GDM1 (cell line): ENCODE results near the gene DHCR7.

Experiments
- DNase-seq: peaks from one replicate; lab custom pipeline; 2025; lab: John Stamatoyannopoulos, UW

Gene DHCR7

GRCh38 chr11:71410363-71410966, 37.7 kb downstream of the DHCR7 start:
- DNase-seq, result no peak

DNA sequence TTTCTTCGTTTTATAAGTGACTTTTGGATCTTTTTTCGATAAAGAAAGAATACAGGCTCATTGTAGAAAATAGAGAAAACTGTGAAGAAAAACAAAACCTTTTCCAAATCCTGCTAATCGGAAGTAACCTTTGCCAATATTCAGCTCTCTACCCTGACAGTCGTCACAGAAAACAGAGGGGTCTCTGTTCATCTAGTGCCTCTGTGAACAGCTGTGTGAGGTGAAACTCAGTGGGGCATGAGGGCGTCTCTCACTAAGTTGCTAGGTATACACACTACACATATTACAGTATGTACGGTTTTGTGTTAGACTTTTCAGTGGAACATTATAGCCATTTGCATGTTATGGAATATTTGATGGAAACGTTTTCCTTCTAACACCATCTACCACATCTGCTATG, 39.4 kb downstream of the DHCR7 start:
- no peak for DNase-seq

GRCh38 chr11:71407356-71407755, 40.8 kb downstream of the DHCR7 start:
- no peak for DNase-seq

- no peak for DNase-seq
These were observed 41.5 kb downstream of the DHCR7 start for GRCh38 chr11:71406681-71407080.

DNA sequence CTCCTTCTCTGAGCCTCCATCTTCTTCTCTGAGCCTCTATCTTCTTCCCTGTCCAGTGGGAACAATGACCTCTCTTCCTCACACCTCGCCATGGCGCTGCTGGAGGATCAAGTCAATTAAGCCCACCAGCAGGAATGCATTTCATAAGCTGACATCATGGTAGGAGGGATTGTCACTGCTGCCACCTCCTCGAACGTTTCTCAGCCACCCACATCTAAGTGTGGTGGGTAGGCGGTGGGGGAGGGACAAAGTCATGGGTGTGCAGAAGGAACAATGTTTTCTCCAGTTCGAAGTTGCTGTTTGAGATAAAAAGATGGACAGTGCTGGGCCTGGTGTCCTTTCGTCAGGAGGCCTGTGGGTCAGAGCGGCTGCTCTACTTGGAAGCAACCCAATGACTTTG, 44.0 kb downstream of the DHCR7 start:
- no peak for DNase-seq

DNA sequence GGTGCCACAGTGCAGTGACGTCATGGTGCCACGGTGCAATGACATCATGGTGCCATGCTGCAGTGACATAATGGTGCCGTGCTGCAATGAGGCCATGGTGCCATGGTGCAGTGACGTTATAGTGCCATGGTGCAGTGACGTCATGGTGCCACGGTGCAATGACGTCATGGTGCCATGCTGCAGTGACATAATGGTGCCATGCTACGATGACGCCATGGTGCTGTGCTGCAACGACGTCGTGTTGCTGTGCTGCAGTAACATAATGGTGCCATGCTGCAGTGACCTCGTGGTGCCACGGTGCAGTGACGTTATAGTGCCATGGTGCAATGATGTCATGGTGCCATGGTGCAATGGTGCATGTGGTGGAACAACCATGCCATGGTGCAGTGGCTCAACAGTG, 45.3 kb downstream of the DHCR7 start:
- DNase-seq, result no peak

- DNase-seq, result no peak
These were observed 48.0 kb downstream of the DHCR7 start for GRCh38 chr11:71400216-71400615.

GRCh38 chr11:71399341-71399740, 48.9 kb downstream of the DHCR7 start:
- no peak for DNase-seq

DNA sequence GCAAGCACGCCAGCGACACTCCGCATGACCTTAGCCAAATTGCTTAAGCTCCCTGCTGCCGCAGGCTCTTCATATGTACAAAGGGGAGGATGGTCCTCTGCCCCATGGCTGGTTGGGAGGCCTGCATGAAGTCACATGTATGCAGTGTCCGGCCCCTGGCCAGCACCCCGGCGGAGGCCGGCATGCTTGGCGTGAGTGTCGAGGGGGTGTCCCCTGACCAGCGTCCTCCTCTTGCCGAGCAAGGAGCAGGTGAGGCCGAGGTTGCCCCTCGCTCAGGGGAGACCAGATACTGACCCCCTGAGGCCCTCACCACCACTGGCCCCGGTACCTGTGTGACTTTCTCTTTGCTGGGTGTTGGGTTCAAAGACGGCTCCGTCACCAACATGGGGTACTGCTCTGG, 50.2 kb downstream of the DHCR7 start:
- DNase-seq, result no peak

DNA sequence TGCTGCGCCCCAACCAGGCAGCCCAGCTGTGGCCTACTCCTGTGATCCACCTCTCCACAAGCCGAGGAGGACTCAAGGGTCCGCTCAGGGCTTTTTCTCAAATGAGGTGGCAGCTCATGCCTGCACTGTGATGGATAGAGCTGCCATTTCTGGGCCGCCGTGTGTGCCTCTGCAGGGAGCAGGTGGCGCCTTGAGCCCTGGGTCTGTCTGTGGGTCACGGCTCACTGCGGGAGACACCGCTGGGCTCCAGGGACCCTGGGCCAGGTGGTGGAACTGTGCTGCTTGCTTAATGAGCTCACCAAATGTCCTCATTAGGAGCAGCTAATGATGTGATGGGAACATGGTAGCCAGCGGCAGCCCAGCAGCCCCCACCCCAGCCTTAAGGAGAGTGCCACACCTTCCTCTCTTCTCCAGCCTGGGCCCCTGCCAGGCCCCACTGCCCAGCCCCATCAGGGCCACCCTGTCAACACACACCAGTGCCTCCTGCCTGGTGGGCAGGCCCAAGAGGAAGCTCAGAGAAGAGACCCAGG, 50.8 kb downstream of the DHCR7 start:
- no peak for DNase-seq

DNA sequence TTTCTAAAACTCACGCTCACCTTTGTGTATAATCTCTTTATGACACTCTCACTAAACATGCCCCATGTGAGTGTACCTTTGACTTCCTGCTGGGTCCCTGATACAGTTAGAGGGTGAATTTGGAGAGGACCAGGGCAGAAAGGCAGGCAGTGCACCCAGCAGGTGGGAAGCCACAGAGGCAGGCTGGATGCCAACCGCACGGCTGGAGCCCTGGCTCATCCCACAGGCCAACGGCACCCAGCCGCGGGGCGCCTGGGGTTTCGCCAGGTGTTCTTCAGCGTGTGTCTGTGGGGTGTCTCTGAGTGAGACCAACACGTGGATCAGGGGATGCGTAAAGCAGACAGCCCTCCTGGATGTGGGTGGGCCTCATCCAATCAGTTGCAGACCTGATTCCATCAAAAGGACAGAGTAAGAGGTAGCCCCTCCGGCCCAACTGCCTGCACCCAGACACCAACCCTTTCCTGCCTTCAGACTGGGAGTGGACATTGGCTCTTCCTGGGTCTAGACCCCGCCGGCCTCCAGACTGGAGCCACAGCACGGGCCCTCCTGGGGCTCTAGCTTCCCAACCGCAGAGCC, 51.6 kb downstream of the DHCR7 start:
- no peak for DNase-seq

DNA sequence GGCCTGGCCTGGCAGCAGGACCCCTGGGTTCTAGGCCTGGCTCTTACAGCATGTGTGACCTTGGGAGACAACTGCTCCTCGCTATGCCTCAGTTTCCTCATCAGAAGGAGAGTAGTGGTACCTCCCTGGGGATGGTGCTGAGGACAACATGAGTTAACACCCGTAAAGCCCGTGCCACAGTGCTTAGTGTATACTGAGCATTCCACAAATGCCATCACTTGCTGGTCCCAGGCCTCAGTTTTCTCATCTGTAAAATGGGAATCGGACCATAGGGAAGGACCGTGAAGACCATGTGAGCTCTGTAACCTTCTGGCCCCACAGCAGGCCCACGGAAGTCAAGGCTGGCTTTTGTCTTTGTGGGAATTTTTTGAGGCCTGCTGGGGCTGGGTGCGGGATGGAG, 52.4 kb downstream of the DHCR7 start:
- no peak for DNase-seq

GRCh38 chr11:71395263-71395560, 53.0 kb downstream of the DHCR7 start:
- DNase-seq, result no peak

DNA sequence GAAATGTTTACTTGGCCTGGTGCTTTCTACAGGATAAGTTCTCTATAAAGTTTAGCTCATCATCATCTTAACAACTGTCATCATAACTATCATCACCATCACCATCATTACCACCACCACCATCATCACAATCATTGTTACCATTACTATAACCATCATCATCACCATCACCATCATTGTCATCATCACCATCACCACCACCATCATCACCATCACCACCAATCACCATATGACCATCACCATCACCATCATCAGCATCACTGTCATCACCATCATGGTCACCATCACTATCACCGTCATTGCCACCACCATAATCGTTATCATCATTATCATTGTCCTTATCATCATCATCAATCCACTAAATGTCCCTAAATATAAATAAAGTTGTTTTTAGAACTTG, 54.9 kb downstream of the DHCR7 start:
- no peak for DNase-seq

DNA sequence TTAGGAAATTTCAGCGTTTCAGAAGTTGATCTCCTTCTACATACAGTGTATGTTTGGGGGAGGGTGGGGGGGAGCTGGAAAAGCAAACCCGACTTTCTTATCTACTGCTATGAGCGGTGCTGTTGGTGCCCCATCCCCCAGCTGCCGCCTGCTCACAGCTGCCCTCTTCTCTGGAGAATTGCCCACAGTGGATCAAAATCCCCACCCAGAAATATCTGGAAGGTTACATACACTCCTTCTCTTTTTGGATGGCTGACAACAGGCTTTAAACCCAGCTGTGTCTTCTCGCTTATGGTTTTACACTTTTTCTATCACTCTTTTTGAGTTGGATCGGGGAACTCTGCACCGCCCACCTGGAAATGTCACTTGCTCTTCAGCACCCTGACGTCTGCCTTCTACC, 56.4 kb downstream of the DHCR7 start:
- DNase-seq, result no peak

DNA sequence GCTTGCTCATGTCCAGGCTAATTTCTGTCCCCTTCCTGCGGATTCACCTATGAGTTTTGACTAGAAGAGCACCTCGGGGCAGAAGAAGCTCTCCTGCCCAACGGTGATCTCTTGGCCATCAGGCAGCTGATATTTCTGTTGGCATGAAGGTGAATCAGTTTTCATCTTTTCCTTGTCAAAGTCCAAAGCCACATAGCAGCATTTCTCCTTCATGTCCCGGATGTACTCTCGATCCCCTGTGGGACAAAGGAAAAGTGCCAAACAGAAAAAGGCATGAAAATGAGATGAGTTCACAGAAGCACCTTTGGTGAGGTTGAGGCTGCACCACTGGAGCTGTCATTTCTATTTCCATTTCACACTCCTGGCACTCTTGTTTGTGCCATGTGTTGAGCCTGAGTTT, 56.8 kb downstream of the DHCR7 start:
- DNase-seq, result no peak

DNA sequence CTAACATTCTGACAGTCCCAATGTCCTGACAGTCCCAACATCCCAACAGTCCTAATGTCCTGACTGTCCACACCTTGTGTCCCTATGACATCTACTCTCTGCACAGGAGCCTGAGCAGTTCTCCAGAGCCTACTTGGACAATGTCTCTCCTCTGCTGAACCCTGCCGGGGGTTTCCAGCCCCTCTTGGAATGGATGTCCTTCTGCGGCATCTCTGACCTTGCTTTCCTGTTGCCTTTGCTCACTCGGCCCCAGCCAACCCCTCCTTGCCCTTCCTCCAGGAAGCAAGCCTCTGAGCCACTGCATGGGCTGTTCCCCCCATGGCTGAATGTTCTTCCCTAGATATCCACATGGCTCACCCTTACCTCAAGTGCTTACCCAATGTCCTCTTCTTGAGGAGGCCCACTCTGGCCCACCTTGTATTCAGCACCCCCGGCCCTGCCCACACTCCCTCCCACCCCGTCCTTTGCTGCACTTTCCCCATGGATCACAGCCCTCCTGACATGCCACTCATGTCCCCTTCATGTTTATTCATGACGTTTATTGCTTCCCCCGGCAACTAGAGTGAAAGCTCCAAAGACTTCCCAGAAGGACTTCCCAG, 59.5 kb downstream of the DHCR7 start:
- DNase-seq, result no peak

- no peak for DNase-seq
These were observed 60.2 kb downstream of the DHCR7 start for GRCh38 chr11:71387784-71388636.

DNA sequence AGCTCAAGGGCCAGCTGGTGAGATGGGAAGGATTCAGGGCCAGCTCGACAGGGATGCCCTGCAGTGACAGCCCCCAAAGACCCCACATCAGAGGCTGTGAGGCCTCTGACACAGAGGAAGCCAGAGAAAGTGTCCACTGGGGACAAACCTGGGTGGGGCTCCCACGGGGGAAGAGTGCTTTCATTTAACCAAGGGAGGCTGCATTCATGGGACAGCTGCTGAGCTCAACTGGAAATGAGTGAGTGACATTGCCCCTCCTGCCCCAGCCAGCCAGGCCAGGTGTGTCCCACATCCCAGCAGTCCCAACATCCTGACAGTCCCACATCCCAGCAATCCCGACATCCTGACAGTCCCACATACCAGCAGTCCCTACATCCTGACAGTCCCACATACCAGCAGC, 61.0 kb downstream of the DHCR7 start:
- DNase-seq, result no peak

- no peak for DNase-seq
These were observed 62.0 kb downstream of the DHCR7 start for GRCh38 chr11:71386202-71386601.

DNA sequence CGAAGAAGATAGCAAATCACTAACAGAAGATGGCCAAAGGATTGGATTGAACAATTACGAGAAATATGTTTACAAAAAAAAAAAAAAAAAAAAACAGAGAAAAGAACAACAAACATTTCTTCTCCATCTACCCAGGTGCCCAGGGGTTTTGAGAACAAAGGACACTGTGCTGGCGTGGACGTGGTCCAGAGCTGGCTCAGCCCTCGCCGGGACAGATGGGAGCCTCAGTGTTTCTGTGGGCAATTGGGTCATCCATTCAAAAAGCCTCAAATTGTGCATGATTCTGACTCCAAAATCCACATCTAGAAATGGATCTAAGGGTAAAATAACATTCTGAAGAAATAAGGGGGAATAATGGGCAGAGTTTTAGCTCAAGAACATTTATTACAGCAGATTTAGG, 63.1 kb downstream of the DHCR7 start:
- no peak for DNase-seq

DNA sequence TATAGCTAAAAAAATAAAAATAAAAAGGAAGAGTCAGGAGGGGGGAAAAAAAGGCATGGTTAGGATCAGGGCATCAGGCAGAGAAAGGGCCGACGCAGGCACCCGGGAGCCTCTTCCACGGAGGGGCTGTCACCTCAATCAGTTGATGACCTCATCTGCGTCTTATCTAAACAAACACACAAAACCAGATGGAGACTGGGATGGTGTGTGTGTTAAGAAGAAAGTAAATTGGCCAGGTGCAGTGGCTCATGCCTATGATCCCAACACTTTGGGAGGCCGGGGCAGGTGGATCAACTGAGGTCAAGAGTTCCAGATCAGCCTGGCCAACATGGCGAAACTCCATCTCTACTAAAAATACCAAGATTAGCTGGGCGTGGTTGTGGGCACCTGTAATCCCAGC, 63.6 kb downstream of the DHCR7 start:
- no peak for DNase-seq
